Activated naive CD8-positive, alpha-beta T cell treated with anti-CD3 and anti-CD28 coated beads, Interleukin-2, amount 50 U/mL, for 16 hours (primary cell): ENCODE results near the gene EXD3.
"Not testable (repeated sequence)": the region's sequence is repeated elsewhere in the genome, so short reads cannot be mapped to it uniquely, and the experiment has no call there.

Source experiments
- DNase-seq: peaks from one replicate; pipeline ENCODE4 v3.0.0-alpha.2; 2020; ENCODE audit warnings: low read depth, low spot score

The EXD3 gene

DNA sequence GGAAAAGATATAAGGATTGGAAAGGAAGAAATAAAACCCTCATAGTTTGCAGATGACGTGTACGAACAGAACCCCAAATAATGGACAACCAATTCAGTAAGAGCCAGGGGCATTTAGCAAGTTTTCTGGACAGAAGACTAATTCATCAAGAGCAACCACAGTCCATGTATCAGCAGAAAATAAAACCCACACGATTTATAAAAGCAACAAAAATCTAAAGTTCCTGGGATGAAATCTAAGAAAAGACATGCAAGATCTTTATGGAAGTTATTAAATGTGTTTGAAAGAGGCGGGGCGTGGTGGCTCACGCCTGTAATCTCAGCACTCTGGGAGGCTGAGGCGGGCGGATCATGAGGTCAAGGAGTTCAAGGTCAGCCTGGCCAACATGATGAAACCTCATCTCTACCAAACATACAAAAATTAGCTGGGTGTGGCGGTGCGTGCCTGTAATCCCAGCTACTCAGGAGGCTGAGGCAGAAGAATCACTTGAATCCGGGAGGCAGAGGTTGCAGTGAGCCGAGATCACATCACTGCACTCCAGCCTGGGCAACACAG lies 83.0 kb downstream of the EXD3 start:
- DNase-seq: not testable (repeated sequence)

DNA sequence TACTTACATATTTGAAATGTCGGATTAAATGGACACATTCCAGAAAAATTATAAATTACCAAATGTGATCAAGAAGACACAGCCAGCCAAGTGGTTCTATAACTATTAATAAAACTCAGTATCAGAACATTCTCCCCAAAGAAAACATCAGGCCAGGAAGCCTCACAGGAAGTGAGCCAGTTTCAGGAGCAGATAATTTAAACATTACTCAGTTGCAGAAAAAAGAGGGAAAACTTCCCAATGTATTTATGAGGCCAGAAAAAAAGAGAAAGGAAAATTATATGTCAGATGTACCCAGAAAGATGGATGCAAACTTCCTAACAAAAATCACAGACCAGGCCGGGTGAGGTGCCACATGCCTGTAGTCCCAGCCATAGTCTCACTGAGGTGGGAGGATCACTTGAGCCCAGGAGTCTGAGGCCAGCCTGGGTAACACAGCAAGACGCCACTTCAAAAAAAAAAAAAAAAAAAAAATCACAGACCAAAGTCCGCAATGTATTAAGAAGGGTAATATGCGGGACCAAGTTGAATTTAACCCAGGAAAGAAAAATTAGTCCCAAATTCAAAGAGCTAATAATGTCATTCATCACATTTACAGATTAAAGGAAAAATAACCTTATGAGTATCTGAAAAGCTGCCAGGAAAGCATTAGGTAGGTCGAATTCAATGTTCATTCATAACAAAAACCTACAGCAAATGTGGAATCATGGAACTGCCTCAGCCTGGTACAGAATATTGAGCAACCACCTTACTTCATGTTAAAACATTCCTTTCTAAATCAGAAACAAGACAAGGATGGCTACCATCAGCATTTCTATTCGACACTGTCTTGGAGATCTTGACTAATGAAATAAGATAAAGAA lies 83.7 kb downstream of the EXD3 start:
- DNase-seq: no peak

DNA sequence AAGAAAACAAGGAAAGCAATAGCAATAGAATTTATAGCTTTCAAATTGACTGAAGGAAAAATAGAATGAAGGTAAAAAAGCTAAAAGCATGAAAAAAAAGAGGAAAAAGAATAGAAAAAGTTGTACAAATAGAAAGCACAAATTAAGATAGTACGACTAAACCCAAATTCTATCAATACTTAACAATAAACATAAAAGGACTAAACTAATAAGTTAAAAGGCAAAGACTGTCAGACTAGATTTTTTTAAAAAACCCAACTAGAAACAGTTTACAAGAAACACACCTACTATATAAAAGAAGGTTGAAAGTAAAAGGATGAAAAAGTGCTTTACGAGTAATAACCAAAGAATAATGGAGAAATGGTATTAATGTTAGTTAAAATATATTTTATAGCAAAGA lies 86.2 kb downstream of the EXD3 start:
- no peak for DNase-seq

DNA sequence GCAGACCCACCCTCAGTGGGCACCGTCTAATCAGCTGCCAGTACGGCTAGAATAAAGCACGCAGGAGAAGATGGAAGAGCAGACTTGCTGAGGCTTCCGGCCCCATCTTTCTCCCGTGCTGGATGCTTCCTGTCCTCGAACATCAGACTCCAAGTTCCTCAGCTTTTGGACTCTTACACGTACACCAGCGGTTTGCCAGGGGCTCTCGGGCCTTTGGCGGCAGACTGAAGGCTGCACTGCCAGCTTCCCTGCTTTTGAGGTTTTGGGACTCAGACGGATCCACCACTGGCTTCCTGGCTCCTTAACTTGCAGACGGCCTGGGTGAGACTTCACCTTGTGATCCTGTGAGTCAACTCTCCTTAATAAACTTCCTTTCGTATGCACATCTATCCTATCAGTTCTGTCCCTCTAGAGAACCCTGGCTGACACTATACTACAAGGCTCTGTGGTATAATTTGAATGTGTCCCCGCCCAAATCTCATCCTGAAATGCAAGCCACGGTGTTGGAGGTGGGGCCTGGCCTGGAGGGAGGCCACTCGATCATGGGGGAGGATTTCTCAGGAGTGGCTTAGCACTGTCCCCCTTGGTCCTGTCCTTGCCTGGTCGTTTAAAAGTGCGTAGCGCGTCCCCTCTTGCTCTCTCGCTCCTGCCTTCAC lies 89.8 kb downstream of the EXD3 start:
- no peak for DNase-seq

DNA sequence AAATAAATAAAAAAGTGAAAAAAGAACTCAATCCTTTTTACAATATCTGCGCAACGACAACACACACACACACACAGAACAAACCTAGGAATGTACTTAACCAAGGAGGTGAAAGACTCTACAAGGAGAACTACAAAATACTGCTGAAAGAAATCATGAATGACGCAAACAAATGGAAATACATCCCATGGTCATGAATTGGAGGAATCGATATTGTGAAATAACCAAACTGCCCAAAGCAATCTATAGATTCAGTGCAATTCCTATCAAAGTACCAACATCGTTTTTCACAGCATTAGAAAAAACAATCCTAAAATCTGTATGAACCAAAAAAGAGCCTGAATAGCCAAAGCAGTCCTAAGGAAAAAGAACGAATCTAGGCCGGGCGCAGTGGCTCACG lies 91.0 kb downstream of the EXD3 start:
- no peak for DNase-seq

DNA sequence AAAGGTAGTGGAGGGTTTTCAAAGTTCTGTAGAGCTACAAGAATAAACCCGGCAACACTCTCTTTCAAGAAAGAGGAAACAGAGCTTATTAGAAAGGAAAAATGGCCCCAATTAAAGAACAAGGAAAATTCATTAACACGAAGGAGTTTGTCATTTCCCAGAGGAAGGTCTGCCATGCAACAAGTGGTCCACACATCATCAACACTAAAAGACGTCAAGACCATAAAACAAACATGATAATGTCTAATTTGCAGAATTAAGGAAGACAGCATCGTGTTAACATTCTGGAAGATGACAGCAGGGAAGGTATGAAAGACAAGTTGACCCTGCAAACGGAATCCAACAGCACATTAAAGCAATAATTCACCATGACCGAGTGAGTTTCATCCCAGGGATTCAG lies 92.3 kb downstream of the EXD3 start:
- DNase-seq: no peak

DNA sequence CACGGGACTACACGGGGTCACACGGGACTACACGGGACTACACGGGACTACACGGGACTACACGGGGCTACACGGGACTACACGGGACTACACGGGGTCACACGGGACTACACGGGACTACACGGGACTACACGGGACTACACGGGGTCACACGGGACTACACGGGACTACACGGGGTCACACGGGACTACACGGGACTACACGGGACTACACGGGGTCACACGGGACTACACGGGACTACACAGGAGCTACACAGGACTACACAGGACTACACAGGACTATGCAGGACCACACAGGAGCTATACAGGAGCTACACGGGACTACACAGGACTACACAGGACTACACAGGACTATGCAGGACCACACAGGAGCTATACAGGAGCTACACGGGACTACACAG lies 93.4 kb downstream of the EXD3 start:
- not testable (repeated sequence) for DNase-seq

DNA sequence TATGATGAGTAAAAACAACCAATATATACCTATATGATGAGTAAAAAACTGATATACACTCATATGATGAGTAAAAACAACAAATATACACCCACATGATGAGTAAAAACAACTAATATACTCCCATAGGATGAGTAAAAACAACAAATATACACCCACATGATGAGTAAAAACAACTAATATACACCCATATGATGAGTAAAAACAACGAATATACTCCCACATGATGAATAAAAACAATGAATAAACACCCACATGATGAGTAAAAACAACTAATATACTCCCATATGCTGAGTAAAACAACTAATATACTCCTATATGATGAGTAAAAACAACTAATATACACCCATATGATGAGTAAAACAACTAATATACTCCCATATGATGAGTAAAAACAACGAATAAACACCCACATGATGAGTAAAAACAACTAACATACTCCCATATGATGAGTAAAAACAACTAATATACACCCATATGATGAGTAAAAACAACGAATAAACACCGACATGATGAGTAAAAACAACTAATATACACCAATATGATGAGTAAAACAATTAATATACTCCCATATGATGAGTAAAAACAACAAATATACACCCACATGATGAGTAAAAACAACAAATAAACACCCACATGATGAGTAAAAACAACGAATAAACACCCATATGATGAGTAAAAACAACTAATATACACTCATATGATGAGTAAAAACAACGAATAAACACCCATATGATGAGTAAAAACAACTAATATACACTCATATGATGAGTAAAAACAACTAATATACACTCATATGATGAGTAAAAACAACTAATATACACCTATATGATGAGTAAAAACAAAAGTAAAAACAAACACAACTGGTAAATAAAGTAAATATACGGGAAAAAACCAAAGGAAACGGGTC lies 95.1 kb downstream of the EXD3 start:
- DNase-seq: not testable (repeated sequence)

DNA sequence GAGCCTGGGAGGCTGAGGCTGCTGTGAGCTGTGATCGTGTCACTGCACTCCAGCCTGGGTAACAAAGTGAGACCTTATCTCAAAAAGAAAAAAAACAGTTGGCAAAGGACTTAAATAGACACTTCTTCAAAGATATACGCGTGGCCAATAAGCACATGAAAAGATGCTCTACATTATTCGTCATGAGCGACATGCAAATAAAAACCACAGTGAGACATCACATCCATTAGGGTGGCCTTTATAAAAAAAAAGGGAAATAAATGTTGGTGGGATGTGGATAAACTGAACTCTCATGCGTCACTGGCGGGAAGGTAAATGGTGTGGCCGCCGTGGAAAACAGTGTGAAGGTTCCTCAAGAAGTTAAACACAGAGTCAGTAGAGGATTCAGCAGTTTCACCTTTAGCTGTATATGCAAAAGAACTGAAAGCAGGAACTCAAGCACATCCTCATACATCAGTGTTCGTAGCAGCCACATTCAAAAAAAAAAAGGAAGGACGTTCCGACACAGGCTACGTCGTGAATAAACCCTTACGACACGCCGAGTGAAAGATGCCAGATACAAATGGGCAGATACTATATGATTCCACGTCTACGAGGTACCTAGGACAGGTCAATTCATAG lies 96.4 kb downstream of the EXD3 start:
- no peak for DNase-seq

DNA sequence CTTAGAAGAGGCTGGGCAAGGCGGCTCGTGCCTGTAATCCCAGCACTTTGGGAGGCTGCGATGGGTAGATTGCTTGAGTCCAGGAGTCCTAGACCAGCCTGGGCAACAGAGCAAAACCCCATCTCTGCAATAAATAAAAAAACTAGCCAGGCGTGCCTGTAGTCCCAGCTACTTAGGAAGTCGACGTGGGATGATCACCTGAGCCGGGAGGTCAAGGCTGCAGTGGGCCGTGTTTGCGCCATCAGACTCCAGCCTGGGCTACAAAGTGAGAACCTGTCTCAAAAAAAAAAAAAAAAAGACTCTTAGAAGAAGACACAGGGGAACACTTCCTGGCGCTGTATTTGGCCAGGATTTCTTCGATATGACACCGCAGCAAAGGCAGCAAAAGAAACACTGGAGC lies 97.2 kb downstream of the EXD3 start:
- no peak for DNase-seq

DNA sequence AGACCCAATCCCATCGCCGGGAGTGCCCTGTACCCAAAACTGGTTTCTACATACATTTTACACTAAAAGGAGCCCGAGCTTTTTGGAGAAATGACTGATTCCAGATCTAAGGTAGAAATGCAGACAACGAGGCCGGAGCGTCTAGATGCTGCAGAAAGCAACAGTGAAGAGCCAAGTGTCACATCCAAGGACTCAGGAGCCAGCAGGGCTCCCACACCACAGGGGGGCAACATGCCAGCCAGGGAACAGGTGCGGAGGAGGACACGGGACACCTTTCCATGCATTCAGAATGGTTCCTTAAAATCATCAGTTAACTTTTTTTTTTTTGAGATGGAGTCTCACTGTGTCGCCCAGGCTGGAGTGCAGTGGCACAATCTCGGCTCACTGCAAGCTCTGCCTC lies 97.8 kb downstream of the EXD3 start:
- DNase-seq: no peak

DNA sequence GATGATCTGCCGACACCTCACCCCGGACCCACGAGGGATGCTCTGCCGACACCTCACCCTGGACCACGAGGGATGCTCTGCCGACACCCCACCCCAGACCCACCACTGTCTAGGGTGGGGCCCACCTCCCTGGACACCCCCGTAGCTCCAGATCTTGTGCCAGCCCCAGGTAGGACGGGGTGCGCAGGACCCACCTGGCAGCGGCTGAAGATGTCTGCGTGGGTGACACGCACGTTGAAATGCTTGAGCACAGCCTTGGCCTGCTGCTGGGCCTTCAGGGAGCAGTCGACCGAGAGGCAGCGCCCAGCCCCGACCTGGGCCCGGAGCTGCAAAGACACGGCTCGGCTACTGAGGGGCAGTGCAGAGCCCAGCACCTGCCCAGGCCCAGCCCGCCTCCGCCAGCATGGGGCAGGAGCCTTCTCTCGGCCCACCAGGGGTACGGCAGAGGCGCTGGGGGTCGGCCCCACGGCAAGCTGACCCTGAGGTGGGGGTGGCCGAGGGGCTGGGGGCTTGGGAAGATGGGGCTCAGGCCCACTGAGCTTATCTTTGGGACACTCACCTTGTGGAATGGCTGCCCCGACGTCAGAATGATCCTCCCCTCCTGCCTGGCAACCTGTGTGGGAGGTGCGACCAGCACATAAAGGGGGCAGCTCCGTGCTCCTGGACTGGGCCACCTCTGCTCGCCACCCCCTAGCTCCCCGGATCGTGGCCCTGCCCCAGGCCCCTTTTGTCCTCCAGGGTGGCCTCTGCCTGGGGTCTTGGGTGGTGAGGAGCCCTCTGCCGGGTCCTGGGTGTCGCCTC lies 99.2 kb downstream of the EXD3 start:
- no peak for DNase-seq

DNA sequence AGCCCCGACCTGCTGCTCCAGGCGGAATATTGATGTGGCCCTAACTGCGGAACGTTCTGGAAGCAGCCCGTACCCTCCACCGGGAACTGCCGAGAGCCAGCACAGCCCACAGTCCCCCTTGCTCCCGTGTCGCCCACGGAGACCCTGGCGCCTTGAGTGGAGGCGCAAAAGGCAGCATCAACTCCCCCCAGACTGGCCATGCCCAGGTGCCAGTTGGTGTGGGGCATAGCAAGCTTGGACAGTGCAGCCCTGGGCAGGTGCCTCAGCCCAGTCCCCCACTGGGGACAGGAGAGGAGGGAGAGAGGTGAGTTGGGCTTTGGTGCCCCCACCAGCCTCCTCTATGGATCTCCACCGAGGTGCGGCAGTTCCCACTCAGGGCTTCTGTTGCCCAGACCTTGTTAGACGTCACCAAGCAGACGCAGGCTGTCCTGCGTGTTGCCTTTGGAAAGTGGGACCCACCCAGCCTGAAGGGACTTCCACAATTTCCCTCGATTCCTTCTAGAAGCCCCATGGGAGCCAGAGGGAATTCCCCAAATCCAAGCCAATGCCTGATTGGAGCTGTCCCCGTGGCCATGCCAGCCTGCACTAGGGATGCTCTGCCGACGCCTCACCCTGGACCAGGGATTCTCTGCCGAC lies 101.1 kb downstream of the EXD3 start:
- no peak for DNase-seq

DNA sequence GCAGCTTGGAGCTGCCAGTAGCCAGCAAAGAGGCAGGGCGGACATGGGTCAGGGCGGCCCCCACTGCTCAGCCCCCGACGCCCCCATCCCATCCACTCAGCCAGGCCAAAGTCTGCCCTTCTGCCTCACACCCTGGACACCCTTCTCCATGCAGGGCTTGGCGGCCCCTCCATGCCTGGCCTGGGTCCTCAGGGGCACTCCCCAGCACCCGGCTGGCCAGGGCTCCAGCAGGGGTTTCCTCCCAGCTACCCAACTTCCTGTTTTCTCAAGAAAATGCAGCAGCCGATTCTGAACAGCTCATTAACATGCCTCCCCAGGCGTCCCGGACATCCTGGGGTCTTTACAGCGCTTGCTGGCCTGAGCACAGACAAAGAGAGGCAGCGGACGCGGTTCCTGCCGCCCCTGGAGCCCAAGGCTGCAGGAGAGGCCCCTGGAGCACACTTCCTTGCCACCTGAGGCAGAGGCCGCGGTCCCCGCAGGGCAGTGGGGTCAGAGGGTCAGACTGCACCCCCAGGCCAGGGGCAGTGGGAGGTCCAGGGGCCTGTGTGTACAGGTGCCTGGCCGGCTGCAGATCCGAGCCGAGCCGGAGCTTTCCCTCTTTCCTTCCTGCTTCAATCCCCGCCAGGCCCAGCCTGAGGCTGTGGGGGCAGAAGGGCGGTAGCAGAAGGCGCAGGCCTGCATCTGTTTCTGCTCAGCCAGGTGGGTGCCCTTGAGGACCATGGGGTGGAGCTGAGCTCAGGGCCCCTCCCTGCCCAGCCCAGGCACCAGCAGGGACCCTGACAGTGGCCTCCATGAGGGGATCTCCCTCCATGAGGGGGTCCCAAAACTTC lies 102.2 kb downstream of the EXD3 start:
- no peak for DNase-seq

DNA sequence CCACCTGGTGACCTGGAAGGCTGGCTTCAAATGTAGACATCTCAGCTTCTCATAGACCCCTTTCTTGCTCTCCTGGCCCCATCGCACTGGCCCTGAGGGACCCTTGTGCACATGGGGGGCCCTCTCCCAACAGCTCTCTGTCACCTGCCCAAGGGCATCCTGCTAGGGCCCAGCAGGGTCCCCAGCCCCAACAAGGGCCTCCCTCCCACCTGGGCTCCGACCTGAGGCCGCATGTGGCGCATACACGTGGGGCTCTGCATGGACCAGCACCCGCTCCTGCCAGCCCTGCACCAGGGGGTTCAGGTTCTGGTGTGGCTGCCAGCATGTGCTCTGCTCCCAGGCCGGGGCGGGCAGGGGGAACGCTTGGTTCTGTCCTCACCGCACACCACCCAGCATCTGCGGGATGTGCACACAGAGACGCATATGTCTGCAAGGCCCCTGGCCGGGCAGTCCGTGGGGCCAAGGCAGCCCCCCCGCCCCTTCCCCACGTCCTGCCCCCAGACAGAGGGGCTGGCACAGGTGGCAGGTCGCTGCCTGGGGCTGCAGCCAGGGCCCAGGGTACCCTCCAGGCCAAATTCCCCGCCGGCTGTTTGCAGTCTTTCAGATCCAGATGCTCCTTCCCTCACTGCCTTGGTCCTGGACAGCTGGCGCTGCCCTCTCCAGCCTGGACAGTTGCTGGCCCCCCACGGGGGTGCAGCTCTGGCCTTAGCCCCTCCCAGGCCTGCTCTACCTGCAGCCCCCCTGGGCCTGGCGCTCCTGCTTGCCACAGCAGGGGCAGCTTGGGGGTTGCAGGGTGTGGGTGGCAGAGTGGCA lies 103.0 kb downstream of the EXD3 start:
- no peak for DNase-seq

DNA sequence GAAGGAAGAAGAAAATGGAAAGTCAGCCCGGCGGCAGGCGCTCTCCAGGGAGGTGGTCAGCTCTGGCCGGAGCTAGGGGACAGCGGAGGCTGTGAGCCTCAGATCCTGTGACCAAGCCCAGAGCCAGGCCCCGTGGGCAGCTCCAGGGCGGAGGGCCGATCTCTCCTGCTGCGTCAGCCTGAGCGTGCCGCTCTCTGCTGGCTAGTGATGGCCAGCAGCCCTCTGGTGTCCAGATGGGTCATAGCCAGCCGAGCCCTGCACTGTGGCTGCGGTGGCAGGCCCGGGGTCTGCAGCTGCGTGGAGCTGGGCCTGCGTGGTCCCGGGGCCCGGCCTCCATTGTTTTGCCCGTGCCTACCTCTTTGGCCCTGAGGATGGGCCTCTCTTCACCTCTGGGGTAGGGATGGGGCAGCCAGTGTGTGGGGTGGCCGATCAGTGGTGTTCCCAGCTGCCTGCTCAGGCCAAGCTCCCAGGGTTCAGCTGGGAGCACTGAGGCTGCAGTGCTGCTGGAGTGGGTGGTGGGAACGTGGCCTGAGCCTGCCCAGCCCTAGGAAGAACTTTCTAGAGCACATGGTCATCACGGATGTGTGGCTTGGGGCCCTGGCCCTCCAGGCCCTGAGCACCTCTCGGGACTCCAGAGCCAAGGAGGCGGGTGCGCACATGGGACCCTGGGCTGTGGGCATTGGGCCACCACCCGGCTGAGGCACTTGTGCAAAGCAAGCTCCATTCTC lies 103.8 kb downstream of the EXD3 start:
- DNase-seq: no peak

DNA sequence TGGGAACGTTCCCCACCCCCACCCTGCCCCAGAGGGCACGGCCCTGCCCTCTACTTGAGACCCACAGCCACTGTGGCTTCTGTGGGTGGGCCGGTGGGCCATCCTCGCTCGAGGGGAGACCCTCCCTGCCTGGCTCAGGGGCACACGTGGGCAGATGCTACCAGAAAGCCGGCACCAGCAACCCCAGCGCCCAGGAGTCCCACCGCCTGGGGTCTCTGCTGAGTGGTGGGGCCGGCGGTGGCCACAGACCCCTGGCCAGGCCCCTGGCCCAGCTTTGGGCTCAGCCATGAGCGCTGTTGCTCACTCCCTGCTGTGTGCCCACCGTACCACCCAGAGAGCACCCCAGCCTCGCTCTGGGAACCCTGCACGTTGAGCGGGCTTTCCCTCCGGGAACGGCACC lies 104.4 kb downstream of the EXD3 start:
- DNase-seq: no peak
